ENCODE data around the gene DRC3.

DRC3 gene

GRCh38 chr17:18041776-18042175, 69.1 kb downstream of the DRC3 start:
- H3K14ac ChIP-seq (ENCODE audit: low read length) = no peak overlapping the region
- no peak overlapping the region for H3K18ac ChIP-seq (ENCODE audit: low read length)
- no peak overlapping the region for H3K9ac ChIP-seq (ENCODE audit: low read length)
- no peak overlapping the region for H3K4me2 ChIP-seq (ENCODE audit: low read length)
- H4K12ac ChIP-seq (ENCODE audit: low read depth, low read length) = no peak overlapping the region
- H3K79me2 ChIP-seq (ENCODE audit: control insufficient read depth, insufficient read depth, low read length, poor library complexity) = peaks cover 5% of the 10 kb centered on the region
- no peak overlapping the region for H2BK120ac ChIP-seq (ENCODE audit: insufficient read depth, low read length, poor library complexity)
- DNase-seq = peak; percentile 63 to 74
- H2AK5ac ChIP-seq (ENCODE audit: low read length) = no peak overlapping the region
- H3K27ac ChIP-seq (ENCODE audit: low read depth, low read length) = no peak overlapping the region
- WGBS (ENCODE audit: extremely low coverage, insufficient coverage, insufficient read length) = no CpG with 5 or more reads among the region's 1 CpG
- H2BK5ac ChIP-seq (ENCODE audit: low read depth, low read length, poor library complexity) = no peak overlapping the region
- H3K36me3 ChIP-seq (ENCODE audit: control insufficient read depth in 1 of 2, insufficient read depth in 2 of 2, low read length in 2 of 2) = peaks cover 0 to 12% of the 10 kb centered on the region in 2 experiments
- no peak overlapping the region for H2BK12ac ChIP-seq (ENCODE audit: low read length)
- H3K4me1 ChIP-seq (ENCODE audit: control insufficient read depth in 1 of 2, insufficient read depth in 2 of 2, low read length in 2 of 2) = peaks cover 11 to 18% of the 10 kb centered on the region in 2 experiments
- H3K4ac ChIP-seq (ENCODE audit: low read depth, low read length) = no peak overlapping the region
- H3K27me3 ChIP-seq (ENCODE audit: insufficient read depth, low read length) = no peaks in the 10 kb centered on the region
- H4K8ac ChIP-seq (ENCODE audit: low read depth, low read length) = no peak overlapping the region
- H3K4me3 ChIP-seq (ENCODE audit: low read depth, low read length) = no peak overlapping the region
- H3K79me1 ChIP-seq (ENCODE audit: low read length) = peaks cover 8% of the 10 kb centered on the region
- no peak overlapping the region for H2AFZ ChIP-seq (ENCODE audit: insufficient read depth, low read length, poor library complexity)
- no peaks in the 10 kb centered on the region for H3K9me3 ChIP-seq (ENCODE audit: insufficient read depth, low read depth, low read length)
- H4K91ac ChIP-seq (ENCODE audit: low read depth, low read length) = no peak overlapping the region
- H3K23ac ChIP-seq (ENCODE audit: low read length) = no peak overlapping the region

GRCh38 chr17:18042983-18043382, 70.3 kb downstream of the DRC3 start:
- no peaks in the 10 kb centered on the region for H3K27me3 ChIP-seq (ENCODE audit: insufficient read depth, low read length)

GRCh38 chr17:18043491-18043890, 70.8 kb downstream of the DRC3 start:
- Histone ChIP-seq H2BK120ac (ENCODE audit: insufficient read depth, low read length, poor library complexity) (no peak overlapping the region), H3K18ac (ENCODE audit: low read length) (no peak overlapping the region), H3K14ac (ENCODE audit: low read length) (no peak overlapping the region), H3K9ac (ENCODE audit: low read length) (no peak overlapping the region), H3K27ac (ENCODE audit: low read depth, low read length) (no peak overlapping the region), H2AK5ac (ENCODE audit: low read length) (no peak overlapping the region), H3K23ac (ENCODE audit: low read length) (no peak overlapping the region), H3K79me1 (ENCODE audit: low read length) (peaks cover 8% of the 10 kb centered on the region), H3K27me3 (ENCODE audit: insufficient read depth, low read length) (no peaks in the 10 kb centered on the region), H4K91ac (ENCODE audit: low read depth, low read length) (no peak overlapping the region), H2AFZ (ENCODE audit: insufficient read depth, low read length, poor library complexity) (no peak overlapping the region), H3K9me3 (ENCODE audit: insufficient read depth, low read depth, low read length) (no peaks in the 10 kb centered on the region), H3K4ac (ENCODE audit: low read depth, low read length) (no peak overlapping the region), H3K4me1 (ENCODE audit: control insufficient read depth in 1 of 2, insufficient read depth in 2 of 2, low read length in 2 of 2) (peaks cover 6 to 12% of the 10 kb centered on the region in 2 experiments), H3K36me3 (ENCODE audit: control insufficient read depth in 1 of 2, insufficient read depth in 2 of 2, low read length in 2 of 2) (peaks cover 3 to 15% of the 10 kb centered on the region in 2 experiments), H2BK12ac (ENCODE audit: low read length) (no peak overlapping the region), H2BK5ac (ENCODE audit: low read depth, low read length, poor library complexity) (no peak overlapping the region), H4K8ac (ENCODE audit: low read depth, low read length) (no peak overlapping the region), H3K79me2 (ENCODE audit: control insufficient read depth, insufficient read depth, low read length, poor library complexity) (peaks cover 5% of the 10 kb centered on the region), H3K4me2 (ENCODE audit: low read length) (no peak overlapping the region), H4K12ac (ENCODE audit: low read depth, low read length) (no peak overlapping the region), H3K4me3 (ENCODE audit: low read depth, low read length) (no peak overlapping the region)
- no CpG with 5 or more reads among the region's 1 CpG for WGBS (ENCODE audit: extremely low coverage, insufficient coverage, insufficient read length)
- no peak for DNase-seq

More at GRCh38 chr17:18042983-18043382, 70.3 kb downstream of the DRC3 start:
- no peak for DNase-seq
- H3K4me1 ChIP-seq (ENCODE audit: control insufficient read depth in 1 of 2, insufficient read depth in 2 of 2, low read length in 2 of 2) = peaks cover 11 to 17% of the 10 kb centered on the region in 2 experiments
- H3K14ac ChIP-seq (ENCODE audit: low read length) = no peak overlapping the region
- peaks cover 3 to 15% of the 10 kb centered on the region in 2 experiments for H3K36me3 ChIP-seq (ENCODE audit: control insufficient read depth in 1 of 2, insufficient read depth in 2 of 2, low read length in 2 of 2)
- no peak overlapping the region for H3K4ac ChIP-seq (ENCODE audit: low read depth, low read length)
- no peak overlapping the region for H2AFZ ChIP-seq (ENCODE audit: insufficient read depth, low read length, poor library complexity)
- H3K79me1 ChIP-seq (ENCODE audit: low read length) = peaks cover 8% of the 10 kb centered on the region
- H3K18ac ChIP-seq (ENCODE audit: low read length) = no peak overlapping the region
- H4K12ac ChIP-seq (ENCODE audit: low read depth, low read length) = no peak overlapping the region
- no peak overlapping the region for H4K8ac ChIP-seq (ENCODE audit: low read depth, low read length)
- H3K27ac ChIP-seq (ENCODE audit: low read depth, low read length) = no peak overlapping the region
- H2BK120ac ChIP-seq (ENCODE audit: insufficient read depth, low read length, poor library complexity) = no peak overlapping the region
- H2AK5ac ChIP-seq (ENCODE audit: low read length) = no peak overlapping the region
- H2BK12ac ChIP-seq (ENCODE audit: low read length) = no peak overlapping the region
- H2BK5ac ChIP-seq (ENCODE audit: low read depth, low read length, poor library complexity) = no peak overlapping the region
- no peak overlapping the region for H3K4me3 ChIP-seq (ENCODE audit: low read depth, low read length)
- no peaks in the 10 kb centered on the region for H3K9me3 ChIP-seq (ENCODE audit: insufficient read depth, low read depth, low read length)
- no peak overlapping the region for H3K23ac ChIP-seq (ENCODE audit: low read length)
- H3K9ac ChIP-seq (ENCODE audit: low read length) = no peak overlapping the region
- H3K4me2 ChIP-seq (ENCODE audit: low read length) = no peak overlapping the region
- no CpG with 5 or more reads among the region's 8 CpGs for WGBS (ENCODE audit: extremely low coverage, insufficient coverage, insufficient read length)
- H4K91ac ChIP-seq (ENCODE audit: low read depth, low read length) = no peak overlapping the region
- H3K79me2 ChIP-seq (ENCODE audit: control insufficient read depth, insufficient read depth, low read length, poor library complexity) = peaks cover 5% of the 10 kb centered on the region

GRCh38 chr17:18044609-18045008, 71.9 kb downstream of the DRC3 start:
- H3K4me3 ChIP-seq (ENCODE audit: low read depth, low read length) = no peak overlapping the region
- H2BK5ac ChIP-seq (ENCODE audit: low read depth, low read length, poor library complexity) = no peak overlapping the region
- H3K18ac ChIP-seq (ENCODE audit: low read length) = no peak overlapping the region
- no peak overlapping the region for H3K4ac ChIP-seq (ENCODE audit: low read depth, low read length)
- H3K27ac ChIP-seq (ENCODE audit: low read depth, low read length) = no peak overlapping the region
- H4K8ac ChIP-seq (ENCODE audit: low read depth, low read length) = no peak overlapping the region
- no peak overlapping the region for H3K23ac ChIP-seq (ENCODE audit: low read length)
- no peak overlapping the region for H2AFZ ChIP-seq (ENCODE audit: insufficient read depth, low read length, poor library complexity)
- no peak overlapping the region for H4K91ac ChIP-seq (ENCODE audit: low read depth, low read length)
- H3K79me2 ChIP-seq (ENCODE audit: control insufficient read depth, insufficient read depth, low read length, poor library complexity) = peaks cover 3% of the 10 kb centered on the region
- H3K36me3 ChIP-seq (ENCODE audit: control insufficient read depth in 1 of 2, insufficient read depth in 2 of 2, low read length in 2 of 2) = peaks cover 3 to 15% of the 10 kb centered on the region in 2 experiments
- H3K27me3 ChIP-seq (ENCODE audit: insufficient read depth, low read length) = no peaks in the 10 kb centered on the region
- no peak overlapping the region for H3K9ac ChIP-seq (ENCODE audit: low read length)
- no peak overlapping the region for H2BK12ac ChIP-seq (ENCODE audit: low read length)
- no CpG with 5 or more reads among the region's 3 CpGs for WGBS (ENCODE audit: extremely low coverage, insufficient coverage, insufficient read length)
- H3K14ac ChIP-seq (ENCODE audit: low read length) = no peak overlapping the region
- H3K9me3 ChIP-seq (ENCODE audit: insufficient read depth, low read depth, low read length) = no peaks in the 10 kb centered on the region
- no peak for DNase-seq
- H3K4me1 ChIP-seq (ENCODE audit: control insufficient read depth in 1 of 2, insufficient read depth in 2 of 2, low read length in 2 of 2) = peaks cover 6 to 12% of the 10 kb centered on the region in 2 experiments
- H3K4me2 ChIP-seq (ENCODE audit: low read length) = no peak overlapping the region
- H2AK5ac ChIP-seq (ENCODE audit: low read length) = no peak overlapping the region
- no peak overlapping the region for H4K12ac ChIP-seq (ENCODE audit: low read depth, low read length)
- peaks cover 3% of the 10 kb centered on the region for H3K79me1 ChIP-seq (ENCODE audit: low read length)
- H2BK120ac ChIP-seq (ENCODE audit: insufficient read depth, low read length, poor library complexity) = no peak overlapping the region

Data from trophoblast cell (in vitro differentiated cells and primary cell).